ENCODE results near the gene CNTF. TPM values are rescaled to one million over a fixed set of nuclear protein-coding genes. Genes with fewer than 3 reads are reported as not detected.

Gene CNTF
- total RNA-seq, 1 experiment from 2014 or later: 1.6 TPM

DNA sequence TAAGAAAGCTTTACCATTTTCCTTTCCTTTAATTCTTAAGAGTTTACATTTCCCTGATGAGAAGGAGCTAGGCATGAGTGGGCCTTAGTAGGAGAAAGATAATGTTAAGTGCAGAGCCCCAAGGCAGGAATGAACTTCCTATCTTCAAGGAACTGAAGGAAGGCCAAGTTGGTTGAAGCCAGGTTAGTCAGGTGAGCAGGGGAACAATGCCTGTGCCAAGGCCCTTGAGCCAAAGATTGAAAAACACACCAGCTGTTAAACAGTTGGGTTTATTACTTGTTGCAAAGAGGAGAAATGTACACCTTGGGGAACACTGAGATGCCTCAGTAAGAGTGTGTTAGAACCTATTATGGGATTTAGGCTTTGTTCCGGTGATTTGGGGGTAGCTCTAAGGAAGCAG is 10.0 kb downstream of the CNTF start (continued):
- TF ChIP-seq, protein P1, sequence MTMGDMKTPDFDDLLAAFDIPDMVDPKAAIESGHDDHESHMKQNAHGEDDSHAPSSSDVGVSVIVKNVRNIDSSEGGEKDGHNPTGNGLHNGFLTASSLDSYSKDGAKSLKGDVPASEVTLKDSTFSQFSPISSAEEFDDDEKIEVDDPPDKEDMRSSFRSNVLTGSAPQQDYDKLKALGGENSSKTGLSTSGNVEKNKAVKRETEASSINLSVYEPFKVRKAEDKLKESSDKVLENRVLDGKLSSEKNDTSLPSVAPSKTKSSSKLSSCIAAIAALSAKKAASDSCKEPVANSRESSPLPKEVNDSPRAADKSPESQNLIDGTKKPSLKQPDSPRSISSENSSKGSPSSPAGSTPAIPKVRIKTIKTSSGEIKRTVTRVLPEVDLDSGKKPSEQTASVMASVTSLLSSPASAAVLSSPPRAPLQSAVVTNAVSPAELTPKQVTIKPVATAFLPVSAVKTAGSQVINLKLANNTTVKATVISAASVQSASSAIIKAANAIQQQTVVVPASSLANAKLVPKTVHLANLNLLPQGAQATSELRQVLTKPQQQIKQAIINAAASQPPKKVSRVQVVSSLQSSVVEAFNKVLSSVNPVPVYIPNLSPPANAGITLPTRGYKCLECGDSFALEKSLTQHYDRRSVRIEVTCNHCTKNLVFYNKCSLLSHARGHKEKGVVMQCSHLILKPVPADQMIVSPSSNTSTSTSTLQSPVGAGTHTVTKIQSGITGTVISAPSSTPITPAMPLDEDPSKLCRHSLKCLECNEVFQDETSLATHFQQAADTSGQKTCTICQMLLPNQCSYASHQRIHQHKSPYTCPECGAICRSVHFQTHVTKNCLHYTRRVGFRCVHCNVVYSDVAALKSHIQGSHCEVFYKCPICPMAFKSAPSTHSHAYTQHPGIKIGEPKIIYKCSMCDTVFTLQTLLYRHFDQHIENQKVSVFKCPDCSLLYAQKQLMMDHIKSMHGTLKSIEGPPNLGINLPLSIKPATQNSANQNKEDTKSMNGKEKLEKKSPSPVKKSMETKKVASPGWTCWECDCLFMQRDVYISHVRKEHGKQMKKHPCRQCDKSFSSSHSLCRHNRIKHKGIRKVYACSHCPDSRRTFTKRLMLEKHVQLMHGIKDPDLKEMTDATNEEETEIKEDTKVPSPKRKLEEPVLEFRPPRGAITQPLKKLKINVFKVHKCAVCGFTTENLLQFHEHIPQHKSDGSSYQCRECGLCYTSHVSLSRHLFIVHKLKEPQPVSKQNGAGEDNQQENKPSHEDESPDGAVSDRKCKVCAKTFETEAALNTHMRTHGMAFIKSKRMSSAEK (CRISPR knock-in tag; IDR thresholded peaks at IDR 0.05; ENCODE audit: borderline replicate concordance): no peak
- TF ChIP-seq ZNF263 (CRISPR knock-in tag; IDR thresholded peaks at IDR 0.05; ENCODE audit: low read depth) (no peak), ZBTB43 (CRISPR knock-in tag; IDR thresholded peaks at IDR 0.05) (no peak), ZNF281 (CRISPR knock-in tag; IDR thresholded peaks at IDR 0.05) (no peak), ATF3 (CRISPR knock-in tag; conservative IDR thresholded peaks at IDR 0.05) (no peak), SP1 (CRISPR knock-in tag; conservative IDR thresholded peaks at IDR 0.05) (no peak), FOXK1 (CRISPR knock-in tag; IDR thresholded peaks at IDR 0.05) (no peak), NR1H2 (CRISPR knock-in tag; IDR thresholded peaks at IDR 0.05) (no peak), FOXP1 (CRISPR knock-in tag; IDR thresholded peaks at IDR 0.05; ENCODE audit: borderline replicate concordance) (no peak), ZNF138 (CRISPR knock-in tag; conservative IDR thresholded peaks at IDR 0.05) (no peak)
- TF ChIP-seq, protein P2, sequence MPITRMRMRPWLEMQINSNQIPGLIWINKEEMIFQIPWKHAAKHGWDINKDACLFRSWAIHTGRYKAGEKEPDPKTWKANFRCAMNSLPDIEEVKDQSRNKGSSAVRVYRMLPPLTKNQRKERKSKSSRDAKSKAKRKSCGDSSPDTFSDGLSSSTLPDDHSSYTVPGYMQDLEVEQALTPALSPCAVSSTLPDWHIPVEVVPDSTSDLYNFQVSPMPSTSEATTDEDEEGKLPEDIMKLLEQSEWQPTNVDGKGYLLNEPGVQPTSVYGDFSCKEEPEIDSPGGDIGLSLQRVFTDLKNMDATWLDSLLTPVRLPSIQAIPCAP (CRISPR knock-in tag; IDR thresholded peaks at IDR 0.05): no peak

DNA sequence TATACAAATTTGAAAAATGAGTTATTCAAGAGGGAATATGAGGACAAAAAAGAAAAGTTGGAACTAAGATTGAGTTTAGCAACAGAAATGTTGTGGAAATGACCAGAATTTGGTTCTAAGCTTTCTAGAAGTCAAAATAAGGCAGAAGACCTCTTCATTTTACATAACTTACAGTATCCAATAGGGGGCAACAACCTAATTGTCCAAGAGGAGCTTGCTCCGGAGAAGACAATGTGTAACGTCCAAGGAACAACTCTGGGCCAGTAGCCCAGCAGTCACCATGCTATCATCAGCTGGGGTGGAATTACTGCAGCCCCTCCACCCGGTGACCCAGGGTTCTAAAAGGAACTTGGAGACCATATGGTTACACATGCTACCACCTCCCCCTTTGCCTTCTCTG is 14.1 kb downstream of the CNTF start:
- H3K27me3 Mint-ChIP-seq (ENCODE audit: low read depth): no peaks in the 10 kb centered on the region
- H3K4me3 Mint-ChIP-seq: no peak overlapping the region
- no peaks in the 10 kb centered on the region for H3K36me3 Mint-ChIP-seq
- POLR2A ChIA-PET: no interaction called here
- ATAC-seq (no peak), DNase-seq (ENCODE audit: low spot score) (no peak)
- H3K4me1 Mint-ChIP-seq: no peaks in the 10 kb centered on the region
- H3K9me3 Mint-ChIP-seq: no peaks in the 10 kb centered on the region
- CTCF ChIA-PET: interaction anchor here (0.7 to 2.0 kb wide), 7 partner anchors 16 to 522 kb away, joined by 3 to 6 read pairs (median 3); no protein-coding TSS in a partner anchor
- no peak overlapping the region for H3K27ac Mint-ChIP-seq
- TF ChIP-seq AFF4 (CRISPR knock-in tag; IDR thresholded peaks at IDR 0.05; ENCODE audit: borderline replicate concordance) (no peak), GABPB1 (CRISPR knock-in tag; IDR thresholded peaks at IDR 0.05) (no peak), OVOL2 (CRISPR knock-in tag; IDR thresholded peaks at IDR 0.05; ENCODE audit: borderline replicate concordance) (no peak), SOX15 (CRISPR knock-in tag; IDR thresholded peaks at IDR 0.05) (no peak), GRHL2 (CRISPR knock-in tag; IDR thresholded peaks at IDR 0.05; ENCODE audit: insufficient replicate concordance, severe bottlenecking) (no peak), ATF1 (CRISPR knock-in tag; IDR thresholded peaks at IDR 0.05) (no peak), ZNF219 (CRISPR knock-in tag; IDR thresholded peaks at IDR 0.05; ENCODE audit: borderline replicate concordance) (no peak), FOXP1 (CRISPR knock-in tag; IDR thresholded peaks at IDR 0.05; ENCODE audit: borderline replicate concordance) (no peak)
- TF ChIP-seq, protein P3, sequence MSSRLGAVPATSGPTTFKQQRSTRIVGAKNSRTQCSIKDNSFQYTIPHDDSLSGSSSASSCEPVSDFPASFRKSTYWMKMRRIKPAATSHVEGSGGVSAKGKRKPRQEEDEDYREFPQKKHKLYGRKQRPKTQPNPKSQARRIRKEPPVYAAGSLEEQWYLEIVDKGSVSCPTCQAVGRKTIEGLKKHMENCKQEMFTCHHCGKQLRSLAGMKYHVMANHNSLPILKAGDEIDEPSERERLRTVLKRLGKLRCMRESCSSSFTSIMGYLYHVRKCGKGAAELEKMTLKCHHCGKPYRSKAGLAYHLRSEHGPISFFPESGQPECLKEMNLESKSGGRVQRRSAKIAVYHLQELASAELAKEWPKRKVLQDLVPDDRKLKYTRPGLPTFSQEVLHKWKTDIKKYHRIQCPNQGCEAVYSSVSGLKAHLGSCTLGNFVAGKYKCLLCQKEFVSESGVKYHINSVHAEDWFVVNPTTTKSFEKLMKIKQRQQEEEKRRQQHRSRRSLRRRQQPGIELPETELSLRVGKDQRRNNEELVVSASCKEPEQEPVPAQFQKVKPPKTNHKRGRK (CRISPR knock-in tag; IDR thresholded peaks at IDR 0.05; ENCODE audit: borderline replicate concordance): no peak
- TF ChIP-seq, protein P4, sequence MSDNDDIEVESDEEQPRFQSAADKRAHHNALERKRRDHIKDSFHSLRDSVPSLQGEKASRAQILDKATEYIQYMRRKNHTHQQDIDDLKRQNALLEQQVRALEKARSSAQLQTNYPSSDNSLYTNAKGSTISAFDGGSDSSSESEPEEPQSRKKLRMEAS (CRISPR knock-in tag; IDR thresholded peaks at IDR 0.05): no peak
